Lower leg skin (tissue), 3 donors: Measurements from ENCODE around the gene TAC3.

ENCODE experiments used
- POLR2A ChIP-seq, 2 donors: fragments of 450-650 bp; IDR thresholded peaks; one replicate each; pipeline ENCODE4 v1.6.1; 2016 to 2017; ENCODE audit warnings: antibody characterized with exemption in 2 of 2, mild to moderate bottlenecking in 1 of 2, moderate library complexity in 1 of 2
- TF ChIP-seq, protein P1 (sequence below), 3 donors: fragments of 450-650 bp; IDR thresholded peaks; one replicate each; pipeline ENCODE4 v1.5.1; 2016; ENCODE audit warnings: antibody characterized with exemption in 3 of 3, mild to moderate bottlenecking in 3 of 3, moderate library complexity in 2 of 3

DNA sequence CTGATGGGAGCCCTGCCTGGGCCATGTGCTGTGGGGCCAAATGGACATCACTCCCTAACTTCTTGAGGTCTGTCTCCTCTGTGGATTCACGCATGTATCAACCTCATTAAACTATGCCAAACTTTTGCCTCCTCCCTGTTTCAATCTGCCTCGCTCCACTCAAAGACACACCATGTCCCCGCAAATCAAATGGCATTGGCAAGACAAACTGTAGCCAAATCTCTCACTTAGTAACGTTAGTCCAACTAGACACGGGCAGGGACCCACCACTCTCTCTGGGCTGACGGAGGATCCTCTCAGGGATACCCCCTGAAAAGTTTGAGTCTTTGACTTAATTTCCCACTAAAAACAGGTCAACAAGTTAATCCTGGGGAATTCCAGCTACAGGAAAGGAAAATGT is 18.0 kb downstream of the TAC3 start:
- TF ChIP-seq, protein P1, sequence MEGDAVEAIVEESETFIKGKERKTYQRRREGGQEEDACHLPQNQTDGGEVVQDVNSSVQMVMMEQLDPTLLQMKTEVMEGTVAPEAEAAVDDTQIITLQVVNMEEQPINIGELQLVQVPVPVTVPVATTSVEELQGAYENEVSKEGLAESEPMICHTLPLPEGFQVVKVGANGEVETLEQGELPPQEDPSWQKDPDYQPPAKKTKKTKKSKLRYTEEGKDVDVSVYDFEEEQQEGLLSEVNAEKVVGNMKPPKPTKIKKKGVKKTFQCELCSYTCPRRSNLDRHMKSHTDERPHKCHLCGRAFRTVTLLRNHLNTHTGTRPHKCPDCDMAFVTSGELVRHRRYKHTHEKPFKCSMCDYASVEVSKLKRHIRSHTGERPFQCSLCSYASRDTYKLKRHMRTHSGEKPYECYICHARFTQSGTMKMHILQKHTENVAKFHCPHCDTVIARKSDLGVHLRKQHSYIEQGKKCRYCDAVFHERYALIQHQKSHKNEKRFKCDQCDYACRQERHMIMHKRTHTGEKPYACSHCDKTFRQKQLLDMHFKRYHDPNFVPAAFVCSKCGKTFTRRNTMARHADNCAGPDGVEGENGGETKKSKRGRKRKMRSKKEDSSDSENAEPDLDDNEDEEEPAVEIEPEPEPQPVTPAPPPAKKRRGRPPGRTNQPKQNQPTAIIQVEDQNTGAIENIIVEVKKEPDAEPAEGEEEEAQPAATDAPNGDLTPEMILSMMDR (IDR thresholded peaks at IDR 0.05) = no peak
- no peak for TF ChIP-seq POLR2A (IDR thresholded peaks at IDR 0.05)
